Mucosa of rectum (tissue), 2 donors: ENCODE data around the gene FITM1.
A peak's percentile ranks its signal among the peaks of the same experiment; 100 is the strongest.

Source experiments
- H3K27ac ChIP-seq, 2 donors: one replicate each; pipeline ENCODE4 v1.7.0; 2013; ENCODE audit warnings: inconsistent platforms in 2 of 2, low read depth in 2 of 2, low read length in 2 of 2
- H3K27me3 ChIP-seq, 2 donors: one replicate each; pipeline ENCODE4 v1.7.0; 2013; ENCODE audit warnings: low read length in 2 of 2; ENCODE audit not compliant: control insufficient read depth in 2 of 2, insufficient read depth in 2 of 2
- H3K36me3 ChIP-seq, 2 donors: one replicate each; pipeline ENCODE4 v1.7.0; 2013; ENCODE audit warnings: low read length in 2 of 2; ENCODE audit not compliant: control insufficient read depth in 2 of 2, insufficient read depth in 2 of 2
- H3K4me1 ChIP-seq, 2 donors: one replicate each; pipeline ENCODE4 v1.7.0; 2013; ENCODE audit warnings: low read length in 2 of 2, mild to moderate bottlenecking in 1 of 2; ENCODE audit not compliant: control insufficient read depth in 2 of 2, insufficient read depth in 2 of 2
- H3K4me3 ChIP-seq, 2 donors: one replicate each; pipeline ENCODE4 v1.7.0; 2013; ENCODE audit warnings: low read length in 2 of 2
- H3K9ac ChIP-seq, 2 donors: one replicate each; pipeline ENCODE4 v1.7.0; 2013; ENCODE audit warnings: low read length in 2 of 2, low read depth in 1 of 2, mild to moderate bottlenecking in 1 of 2
- H3K9me3 ChIP-seq, 2 donors: one replicate each; pipeline ENCODE4 v1.7.0; 2013; ENCODE audit warnings: low read length in 2 of 2; ENCODE audit not compliant: control insufficient read depth in 2 of 2
- donor health status: healthy.
- donor health status: Normal muscosa, but diverticular disease.

FITM1 gene

GRCh38 chr14:24088095-24088494 is 42.4 kb upstream of the FITM1 start:
- Histone ChIP-seq H3K27me3 (no peaks in the 10 kb centered on the region), H3K4me1 (peaks cover 0 to 11% of the 10 kb centered on the region in 2 donors), H3K9ac (no peak overlapping the region), H3K36me3 (no peaks in the 10 kb centered on the region), H3K27ac (no peak overlapping the region), H3K4me3 (no peak overlapping the region), H3K9me3 (no peaks in the 10 kb centered on the region)

GRCh38 chr14:24089890-24090289 is 40.6 kb upstream of the FITM1 start:
- Histone ChIP-seq H3K4me3 (no peak overlapping the region), H3K36me3 (no peaks in the 10 kb centered on the region), H3K27ac (no peak overlapping the region), H3K4me1 (peaks cover 4 to 19% of the 10 kb centered on the region in 2 donors), H3K9ac (peak overlapping the region in 1 of 2 donors; percentile 5), H3K9me3 (no peaks in the 10 kb centered on the region), H3K27me3 (no peaks in the 10 kb centered on the region)

GRCh38 chr14:24092110-24092504 is 38.4 kb upstream of the FITM1 start:
- peaks cover 13 to 29% of the 10 kb centered on the region in 2 donors for H3K4me1 ChIP-seq
- H3K36me3 ChIP-seq: peaks cover 0 to 4% of the 10 kb centered on the region in 2 donors
- H3K27ac ChIP-seq: peak overlapping the region; percentile 99
- H3K9me3 ChIP-seq: no peaks in the 10 kb centered on the region
- no peaks in the 10 kb centered on the region for H3K27me3 ChIP-seq
- H3K9ac ChIP-seq: no peak overlapping the region
- H3K4me3 ChIP-seq: no peak overlapping the region

- Histone ChIP-seq H3K9ac (no peak overlapping the region), H3K4me1 (peaks cover 13 to 29% of the 10 kb centered on the region in 2 donors), H3K36me3 (peaks cover 0 to 4% of the 10 kb centered on the region in 2 donors), H3K4me3 (no peak overlapping the region), H3K27ac (peak overlapping the region; percentile 99), H3K9me3 (no peaks in the 10 kb centered on the region), H3K27me3 (no peaks in the 10 kb centered on the region)
Measured at GRCh38 chr14:24092505-24093206, 37.8 kb upstream of the FITM1 start.

- Histone ChIP-seq H3K9ac (peak overlapping the region; percentile 47 to 93), H3K27ac (peak overlapping the region; percentile 99), H3K4me1 (peaks cover 13 to 29% of the 10 kb centered on the region in 2 donors), H3K36me3 (peaks cover 5 to 9% of the 10 kb centered on the region in 2 donors), H3K9me3 (no peaks in the 10 kb centered on the region), H3K27me3 (no peaks in the 10 kb centered on the region), H3K4me3 (peak overlapping the region; percentile 57 to 85)
Measured at GRCh38 chr14:24093207-24093900, 37.1 kb upstream of the FITM1 start.

- Histone ChIP-seq H3K27ac (peak within 1 kb of the TSS; percentile 99), H3K4me1 (peaks cover 13 to 29% of the 10 kb centered on the region in 2 donors), H3K36me3 (peaks cover 13 to 15% of the 10 kb centered on the region in 2 donors), H3K27me3 (no peaks in the 10 kb centered on the region), H3K9ac (peak within 1 kb of the TSS; percentile 93 to 98), H3K9me3 (no peaks in the 10 kb centered on the region), H3K4me3 (peak within 1 kb of the TSS; percentile 85 to 92)
Measured at GRCh38 chr14:24093901-24094840, 36.3 kb upstream of the FITM1 start, which contains the start of gene PCK2. Gene PCK2, plus strand, starts transcription at chr14:24094311. Its CDS starts 95 bp downstream, at chr14:24094406.

GRCh38 chr14:24094841-24095270 is 35.6 kb upstream of the FITM1 start:
- H3K27ac ChIP-seq: peak overlapping the region; percentile 99
- peaks cover 19 to 22% of the 10 kb centered on the region in 2 donors for H3K36me3 ChIP-seq
- H3K4me3 ChIP-seq: peak overlapping the region; percentile 85 to 92
- no peaks in the 10 kb centered on the region for H3K27me3 ChIP-seq
- H3K9me3 ChIP-seq: no peaks in the 10 kb centered on the region
- peak overlapping the region; percentile 93 to 98 for H3K9ac ChIP-seq
- peaks cover 13 to 29% of the 10 kb centered on the region in 2 donors for H3K4me1 ChIP-seq

GRCh38 chr14:24095271-24096068 is 35.0 kb upstream of the FITM1 start:
- peak overlapping the region; percentile 99 for H3K27ac ChIP-seq
- peaks cover 13 to 29% of the 10 kb centered on the region in 2 donors for H3K4me1 ChIP-seq
- H3K9me3 ChIP-seq: no peaks in the 10 kb centered on the region
- H3K36me3 ChIP-seq: peaks cover 21 to 28% of the 10 kb centered on the region in 2 donors
- H3K9ac ChIP-seq: peak overlapping the region; percentile 93 to 98
- no peaks in the 10 kb centered on the region for H3K27me3 ChIP-seq
- H3K4me3 ChIP-seq: peak overlapping the region; percentile 85 to 92

GRCh38 chr14:24096545-24097181 is 33.8 kb upstream of the FITM1 start:
- no peak overlapping the region for H3K27ac ChIP-seq
- H3K36me3 ChIP-seq: peaks cover 32 to 38% of the 10 kb centered on the region in 2 donors
- no peaks in the 10 kb centered on the region for H3K9me3 ChIP-seq
- no peak overlapping the region for H3K4me3 ChIP-seq
- no peak overlapping the region for H3K9ac ChIP-seq
- H3K4me1 ChIP-seq: peaks cover 13 to 28% of the 10 kb centered on the region in 2 donors
- H3K27me3 ChIP-seq: no peaks in the 10 kb centered on the region
